A673 (cell line): ENCODE results near the gene THY1.

Experiments used
- EZH2 ChIP-seq: fragments of 200-600 bp; sonication (generic); IDR thresholded peaks from 2 replicates; pipeline ENCODE4 v1.6.1; 2017; ENCODE audit warnings: borderline replicate concordance, low read depth, mild to moderate bottlenecking, mixed read lengths, antibody characterized with exemption, low read length; ENCODE audit not compliant: poor library complexity, severe bottlenecking
- TF ChIP-seq, protein P1 (sequence below): fragments of 300-800, 200-600 bp; sonication (generic); conservative IDR thresholded peaks from 2 replicates; pipeline ENCODE4 v1.5.1; 2017; ENCODE audit warnings: low read depth, mild to moderate bottlenecking, antibody characterized with exemption, low read length, moderate library complexity, mixed read lengths

DNA sequence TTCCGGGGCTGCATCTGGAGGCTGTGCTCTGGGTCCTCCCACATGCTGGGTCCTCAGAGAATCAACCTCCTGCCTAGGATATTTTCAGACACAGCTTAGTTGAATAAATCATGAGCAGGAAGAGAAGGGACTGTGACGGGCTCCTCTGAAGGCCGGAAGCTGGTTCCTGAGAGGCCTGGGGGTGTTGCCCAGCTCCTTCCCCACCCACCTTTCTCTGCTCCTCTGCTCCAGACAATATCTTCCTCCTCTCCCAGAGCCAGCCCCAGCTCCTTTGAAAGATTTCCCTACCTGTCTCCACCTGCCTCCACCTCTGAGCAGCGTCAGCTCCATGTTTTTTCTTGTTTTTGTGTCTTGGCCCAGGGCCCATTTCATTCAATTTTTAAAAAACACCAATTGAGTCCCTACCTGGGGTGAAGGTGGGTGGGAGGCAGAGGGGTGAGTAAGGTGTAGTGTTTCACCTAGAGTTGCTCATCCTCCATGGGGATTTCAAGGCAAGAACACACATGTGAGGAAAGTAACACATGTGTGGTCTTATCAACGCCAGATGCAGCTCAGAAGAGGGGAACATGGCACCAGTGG is 24.8 kb upstream of the THY1 start:
- TF ChIP-seq EZH2, result no peak
- TF ChIP-seq, protein P1, sequence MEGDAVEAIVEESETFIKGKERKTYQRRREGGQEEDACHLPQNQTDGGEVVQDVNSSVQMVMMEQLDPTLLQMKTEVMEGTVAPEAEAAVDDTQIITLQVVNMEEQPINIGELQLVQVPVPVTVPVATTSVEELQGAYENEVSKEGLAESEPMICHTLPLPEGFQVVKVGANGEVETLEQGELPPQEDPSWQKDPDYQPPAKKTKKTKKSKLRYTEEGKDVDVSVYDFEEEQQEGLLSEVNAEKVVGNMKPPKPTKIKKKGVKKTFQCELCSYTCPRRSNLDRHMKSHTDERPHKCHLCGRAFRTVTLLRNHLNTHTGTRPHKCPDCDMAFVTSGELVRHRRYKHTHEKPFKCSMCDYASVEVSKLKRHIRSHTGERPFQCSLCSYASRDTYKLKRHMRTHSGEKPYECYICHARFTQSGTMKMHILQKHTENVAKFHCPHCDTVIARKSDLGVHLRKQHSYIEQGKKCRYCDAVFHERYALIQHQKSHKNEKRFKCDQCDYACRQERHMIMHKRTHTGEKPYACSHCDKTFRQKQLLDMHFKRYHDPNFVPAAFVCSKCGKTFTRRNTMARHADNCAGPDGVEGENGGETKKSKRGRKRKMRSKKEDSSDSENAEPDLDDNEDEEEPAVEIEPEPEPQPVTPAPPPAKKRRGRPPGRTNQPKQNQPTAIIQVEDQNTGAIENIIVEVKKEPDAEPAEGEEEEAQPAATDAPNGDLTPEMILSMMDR, result no peak
